Activated T-cell treated with anti-CD3 and anti-CD28 coated beads for 4 hours (primary cell): ENCODE results near the gene SNTB2.
A peak's percentile ranks its signal among the peaks of the same experiment; 100 is the strongest.
"Not testable (repeated sequence)": the region's sequence is repeated elsewhere in the genome, so short reads cannot be mapped to it uniquely, and the experiment has no call there.

Experiments used
- DNase-seq: peaks from one replicate; pipeline ENCODE4 v3.0.0-alpha.2; 2020

Gene SNTB2

GRCh38 chr16:69239851-69240250, 52.9 kb downstream of the SNTB2 start:
- DNase-seq: no peak

GRCh38 chr16:69240331-69240730, 53.4 kb downstream of the SNTB2 start:
- no peak for DNase-seq

- no peak for DNase-seq
These were observed 55.0 kb downstream of the SNTB2 start for GRCh38 chr16:69241926-69242325.

- DNase-seq: no peak
These were observed 56.5 kb downstream of the SNTB2 start for GRCh38 chr16:69243479-69243878.

GRCh38 chr16:69244336-69244735, 57.4 kb downstream of the SNTB2 start:
- no peak for DNase-seq

GRCh38 chr16:69250081-69250480, 63.1 kb downstream of the SNTB2 start:
- no peak for DNase-seq

GRCh38 chr16:69253870-69254341, 66.9 kb downstream of the SNTB2 start:
- no peak for DNase-seq

- not testable (repeated sequence) for DNase-seq
These were observed 72.4 kb downstream of the SNTB2 start for GRCh38 chr16:69259428-69259764.

GRCh38 chr16:69260019-69260418, 73.1 kb downstream of the SNTB2 start:
- DNase-seq: no peak

- no peak for DNase-seq
These were observed 73.5 kb downstream of the SNTB2 start for GRCh38 chr16:69260506-69260905.

GRCh38 chr16:69266334-69267063, 79.5 kb downstream of the SNTB2 start:
- DNase-seq: no peak

GRCh38 chr16:69267633-69268032, 80.7 kb downstream of the SNTB2 start:
- no peak for DNase-seq

- no peak for DNase-seq
These were observed 83.4 kb downstream of the SNTB2 start for GRCh38 chr16:69270395-69270794.

- no peak for DNase-seq
These were observed 83.9 kb downstream of the SNTB2 start for GRCh38 chr16:69270831-69271230.

- no peak for DNase-seq
These were observed 86.0 kb downstream of the SNTB2 start for GRCh38 chr16:69273009-69273408.

- DNase-seq: no peak
These were observed 87.8 kb downstream of the SNTB2 start for GRCh38 chr16:69274699-69275235.

- DNase-seq: no peak
These were observed 89.5 kb downstream of the SNTB2 start for GRCh38 chr16:69276148-69277115.

- no peak for DNase-seq
These were observed 90.4 kb downstream of the SNTB2 start for GRCh38 chr16:69277413-69277812.

GRCh38 chr16:69283851-69284250, 96.9 kb downstream of the SNTB2 start:
- no peak for DNase-seq

GRCh38 chr16:69285240-69285639, 98.3 kb downstream of the SNTB2 start:
- DNase-seq: no peak

- peak; percentile 47 for DNase-seq
These were observed 100.2 kb downstream of the SNTB2 start for GRCh38 chr16:69286941-69287713.

- not testable (repeated sequence) for DNase-seq
These were observed 104.7 kb downstream of the SNTB2 start for GRCh38 chr16:69291657-69292056.

- DNase-seq: no peak
These were observed 106.4 kb downstream of the SNTB2 start for GRCh38 chr16:69293401-69293800.
